GM19035 (cell line): ENCODE measurements around the gene MAPT.
"Not testable (repeated sequence)": the region's sequence is repeated elsewhere in the genome, so short reads cannot be mapped to it uniquely, and the experiment has no call there.

Source experiments
- ATAC-seq: cut with Tn5 transposase; IDR thresholded peaks from one replicate; pipeline ENCODE4 v1.9.1; 2021; ENCODE audit not compliant: unreplicated experiment

Gene MAPT

GRCh38 chr17:45949755-45950320, 55.5 kb downstream of the MAPT start:
- no peak for ATAC-seq

- no peak for ATAC-seq
Observed at GRCh38 chr17:45950888-45951287, 56.5 kb downstream of the MAPT start.

- ATAC-seq: no peak
Observed at GRCh38 chr17:45951403-45951802, 57.0 kb downstream of the MAPT start.

- no peak for ATAC-seq
Observed at GRCh38 chr17:45951941-45952340, 57.6 kb downstream of the MAPT start.

GRCh38 chr17:45952814-45953320, 58.5 kb downstream of the MAPT start:
- no peak for ATAC-seq

GRCh38 chr17:45953561-45953960, 59.2 kb downstream of the MAPT start:
- no peak for ATAC-seq

GRCh38 chr17:45954914-45955313, 60.6 kb downstream of the MAPT start:
- no peak for ATAC-seq

- ATAC-seq: no peak
Observed at GRCh38 chr17:45955326-45955725, 61.0 kb downstream of the MAPT start.

- ATAC-seq: no peak
Observed at GRCh38 chr17:45956090-45956489, 61.7 kb downstream of the MAPT start.

GRCh38 chr17:45956746-45957145, 62.4 kb downstream of the MAPT start:
- not testable (repeated sequence) for ATAC-seq

- ATAC-seq: no peak
Observed at GRCh38 chr17:45958307-45958706, 64.0 kb downstream of the MAPT start.

GRCh38 chr17:45958994-45959665, 64.8 kb downstream of the MAPT start:
- no peak for ATAC-seq

GRCh38 chr17:45960311-45960710, 66.0 kb downstream of the MAPT start:
- no peak for ATAC-seq

- ATAC-seq: no peak
Observed at GRCh38 chr17:45961206-45961605, 66.9 kb downstream of the MAPT start.

GRCh38 chr17:45962221-45962972, 68.0 kb downstream of the MAPT start:
- no peak for ATAC-seq

- ATAC-seq: no peak
Observed at GRCh38 chr17:45963283-45963682, 68.9 kb downstream of the MAPT start.

GRCh38 chr17:45963889-45964288, 69.5 kb downstream of the MAPT start:
- ATAC-seq: no peak

- no peak for ATAC-seq
Observed at GRCh38 chr17:45964634-45965033, 70.3 kb downstream of the MAPT start.

GRCh38 chr17:45965812-45966211, 71.5 kb downstream of the MAPT start:
- ATAC-seq: no peak

- no peak for ATAC-seq
Observed at GRCh38 chr17:45966606-45967280, 72.4 kb downstream of the MAPT start.

- no peak for ATAC-seq
Observed at GRCh38 chr17:45967378-45967777, 73.0 kb downstream of the MAPT start.
